GM18519 (cell line): Measurements from ENCODE around the gene CCDC8.
"Not testable (repeated sequence)": the region's sequence is repeated elsewhere in the genome, so short reads cannot be mapped to it uniquely, and the experiment has no call there.

Source experiments
- ATAC-seq: cut with Tn5 transposase; IDR thresholded peaks from one replicate; pipeline ENCODE4 v1.9.1; 2021; ENCODE audit warnings: mild to moderate bottlenecking, moderate library complexity; ENCODE audit not compliant: unreplicated experiment, low FRiP score

The CCDC8 gene

DNA sequence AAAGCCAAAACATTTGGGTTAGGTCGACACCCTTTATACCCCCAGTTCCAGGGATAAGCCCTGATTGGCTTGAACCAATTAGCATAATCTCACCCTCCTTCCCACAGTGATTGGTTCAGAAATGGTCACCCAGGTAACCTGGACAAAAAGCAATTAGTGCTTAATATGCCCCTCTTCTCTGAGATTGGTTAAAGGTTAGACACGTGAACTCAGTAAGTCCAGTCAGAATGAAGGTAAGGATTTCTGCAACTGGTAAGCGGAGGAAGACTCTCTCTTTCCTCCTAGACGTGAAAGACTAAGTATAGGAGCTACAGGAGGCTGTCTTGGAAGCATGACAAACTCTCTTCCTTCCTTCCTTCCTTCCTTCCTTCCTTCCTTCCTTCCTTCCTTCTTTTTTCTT lies 16.6 kb upstream of the CCDC8 start:
- no peak for ATAC-seq

DNA sequence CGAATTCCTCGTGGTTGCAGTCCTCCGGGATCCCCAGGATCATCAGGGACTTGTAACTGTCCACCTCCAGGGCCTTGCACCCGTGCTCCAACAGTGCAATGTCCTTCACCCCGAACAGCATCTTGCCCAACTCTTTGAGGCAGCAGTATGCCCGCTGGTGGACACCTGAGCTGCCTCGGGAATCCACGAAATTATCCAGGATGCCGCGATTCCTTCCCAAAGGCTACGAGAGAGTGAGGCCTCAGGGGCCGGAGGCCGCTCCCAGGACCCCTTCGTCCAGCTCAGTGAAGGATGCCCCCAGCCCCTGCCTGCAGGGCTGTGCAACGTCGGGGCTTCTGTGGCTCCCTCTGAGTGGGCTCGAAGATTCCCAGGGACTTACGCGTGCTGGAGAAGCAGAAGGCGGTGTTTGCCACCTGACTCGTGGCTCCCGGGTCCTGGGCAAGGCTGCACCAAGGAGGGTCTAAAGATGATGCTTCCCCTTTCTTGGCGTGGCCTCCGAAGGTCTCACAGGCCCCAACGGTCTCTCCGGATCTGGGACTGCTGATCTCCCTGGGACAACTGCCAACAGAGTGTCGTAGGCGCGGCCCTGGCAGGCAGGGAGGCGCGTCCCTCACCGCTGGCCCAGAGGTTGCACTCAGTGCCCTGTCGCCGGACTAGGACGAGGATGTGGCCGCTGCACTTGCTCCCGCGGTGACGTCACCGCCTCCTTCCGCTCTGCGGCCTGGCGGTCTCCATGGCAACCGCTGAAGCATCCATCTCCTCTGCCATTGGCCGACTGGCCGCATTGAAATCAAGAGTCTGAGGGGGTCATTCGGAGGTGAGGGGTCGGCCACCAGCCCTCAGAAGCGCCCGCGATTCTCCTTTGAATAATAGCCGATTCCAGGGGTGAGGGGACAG lies 15.1 kb upstream of the CCDC8 start, which contains the start of gene PNMA8C:
TSS of gene PNMA8C (minus strand) at position 698 of the 897 bp plus-strand sequence. CDS start at position 121, 577 bp downstream.
- ATAC-seq = no peak

DNA sequence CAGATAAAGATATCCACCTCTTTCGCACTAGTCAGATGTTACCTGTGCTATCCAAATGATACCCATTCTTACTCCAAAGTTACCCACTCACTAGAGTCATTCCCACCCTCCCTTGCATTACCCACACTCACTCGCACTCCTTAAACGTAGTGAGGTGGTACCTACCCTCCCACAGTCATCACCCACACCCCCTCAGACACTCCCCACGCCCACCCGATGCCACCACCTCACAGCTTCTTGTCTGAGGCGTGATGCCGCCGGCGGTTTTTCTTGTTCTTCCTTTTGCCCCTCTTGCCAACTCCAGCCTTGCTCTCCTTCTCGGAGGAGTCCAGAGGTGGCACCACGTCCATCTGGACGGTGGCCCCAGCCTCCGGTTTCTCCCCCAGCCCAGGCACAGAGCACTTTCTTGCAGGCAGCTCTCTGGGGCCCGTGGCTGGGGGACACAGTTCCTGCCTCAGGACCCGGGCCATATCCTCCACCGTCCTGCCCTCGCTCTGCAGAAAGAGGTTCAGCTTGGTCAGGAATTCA lies 14.2 kb upstream of the CCDC8 start:
- ATAC-seq = no peak

DNA sequence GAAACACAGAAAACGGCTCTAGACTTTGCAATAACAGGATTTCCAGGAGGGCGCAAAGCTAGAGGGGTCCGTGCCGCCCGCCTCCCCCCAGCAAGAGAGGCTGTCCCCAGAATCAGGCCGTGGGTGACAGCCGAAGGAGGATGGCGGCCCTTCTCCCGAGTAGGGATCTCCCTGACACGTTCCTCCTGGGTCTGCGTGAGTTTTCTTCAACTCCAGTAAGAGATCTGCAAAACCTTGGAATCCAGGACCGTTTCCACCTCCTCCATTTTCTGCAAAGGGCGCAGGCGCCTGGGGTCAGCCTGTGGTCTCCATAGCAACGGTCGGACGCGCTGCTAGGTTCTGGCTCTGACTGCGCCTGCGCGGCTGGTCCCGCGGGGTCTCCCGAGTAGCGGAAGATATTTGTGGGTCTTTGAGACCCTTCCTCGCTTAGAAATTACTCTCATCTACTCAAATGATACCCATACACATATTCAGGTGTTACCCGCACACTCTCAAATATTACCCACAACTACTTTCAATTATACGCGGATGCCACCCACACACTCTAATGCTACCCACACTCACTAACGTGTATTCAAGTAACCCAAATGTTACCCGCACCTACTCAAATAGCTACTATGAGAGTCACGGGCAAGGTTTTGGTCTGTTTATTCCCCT lies 13.3 kb upstream of the CCDC8 start:
- no peak for ATAC-seq

DNA sequence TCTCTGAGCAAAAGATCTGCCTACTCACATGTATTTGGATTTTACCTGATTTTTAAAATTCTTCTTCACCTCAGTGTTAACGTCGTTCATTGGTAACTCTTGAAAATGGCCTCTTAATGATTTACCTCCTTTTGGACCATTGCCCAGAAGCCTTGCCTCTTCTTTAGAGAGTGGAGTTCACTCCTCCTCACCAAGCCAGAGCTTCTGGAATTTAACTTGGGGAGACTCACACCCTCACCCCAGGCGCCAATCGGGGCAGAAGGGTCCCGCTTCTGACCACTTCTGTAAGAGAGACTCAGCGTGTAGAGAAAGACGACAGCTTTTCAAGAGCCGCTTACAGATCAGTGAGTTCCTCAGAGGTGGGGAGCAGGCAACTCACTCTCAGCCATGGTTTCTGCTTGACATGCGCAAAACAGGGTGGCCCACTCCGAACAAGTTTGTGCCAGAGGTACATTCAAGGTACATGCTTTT lies 12.7 kb upstream of the CCDC8 start:
- no peak for ATAC-seq

DNA sequence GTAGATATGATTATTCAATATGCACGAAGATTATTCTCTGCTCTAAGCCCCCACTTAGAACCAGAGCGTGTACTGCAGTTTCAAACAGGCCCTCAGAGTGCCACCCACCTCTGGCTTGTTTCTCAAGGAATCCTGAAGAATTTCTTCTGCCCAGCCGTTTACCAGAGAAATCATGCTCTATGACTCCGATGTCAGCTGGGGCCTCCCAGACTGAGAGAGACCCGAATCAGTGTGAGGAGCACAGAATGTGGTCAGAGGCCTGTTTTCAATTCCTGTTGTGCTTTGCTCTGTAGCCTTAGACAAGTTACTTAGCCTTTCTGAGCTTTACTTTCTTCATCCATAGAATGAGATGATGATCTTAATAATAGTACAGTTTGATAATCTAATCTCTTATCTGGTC lies 9.8 kb upstream of the CCDC8 start:
- no peak for ATAC-seq

DNA sequence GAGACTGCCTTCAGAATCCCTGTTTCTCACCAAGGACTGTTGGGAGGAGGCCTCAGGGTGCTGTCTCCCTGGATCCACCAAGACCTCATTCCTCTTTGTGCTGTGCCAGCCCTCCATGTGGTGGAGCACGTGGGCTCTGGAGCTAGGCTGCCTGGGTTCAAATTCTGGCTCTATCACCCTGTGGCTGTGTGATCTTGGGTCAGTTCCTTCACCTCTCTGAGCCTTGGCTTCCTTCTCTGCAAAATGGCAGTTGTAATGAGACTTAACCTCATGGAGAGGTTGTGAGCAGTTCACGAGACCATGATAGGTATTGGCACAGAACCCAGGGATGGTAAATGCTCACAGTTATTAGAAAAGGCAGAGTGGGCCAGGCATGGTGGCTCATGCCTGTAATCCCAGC lies 9.0 kb upstream of the CCDC8 start:
- ATAC-seq = no peak

DNA sequence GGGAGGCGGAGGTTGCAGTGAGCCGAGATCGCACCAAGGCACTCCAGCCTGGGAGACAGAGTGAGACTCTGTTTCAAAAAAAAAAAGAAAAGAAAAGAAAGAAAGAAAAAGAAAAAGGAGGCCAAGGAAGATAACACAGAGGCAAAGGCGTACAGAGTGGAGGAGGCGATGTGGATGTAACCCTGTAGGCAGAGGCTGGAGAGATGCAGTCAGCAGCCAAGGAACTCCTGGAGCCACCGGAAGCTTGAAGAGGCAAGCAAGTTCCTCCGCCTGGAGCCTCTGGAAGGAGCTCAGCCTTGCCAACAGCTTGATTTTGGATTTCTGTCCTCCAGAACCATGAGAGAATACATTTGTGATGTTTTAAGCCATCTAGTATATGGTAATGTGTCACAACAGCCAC lies 6.7 kb upstream of the CCDC8 start:
- no peak for ATAC-seq

DNA sequence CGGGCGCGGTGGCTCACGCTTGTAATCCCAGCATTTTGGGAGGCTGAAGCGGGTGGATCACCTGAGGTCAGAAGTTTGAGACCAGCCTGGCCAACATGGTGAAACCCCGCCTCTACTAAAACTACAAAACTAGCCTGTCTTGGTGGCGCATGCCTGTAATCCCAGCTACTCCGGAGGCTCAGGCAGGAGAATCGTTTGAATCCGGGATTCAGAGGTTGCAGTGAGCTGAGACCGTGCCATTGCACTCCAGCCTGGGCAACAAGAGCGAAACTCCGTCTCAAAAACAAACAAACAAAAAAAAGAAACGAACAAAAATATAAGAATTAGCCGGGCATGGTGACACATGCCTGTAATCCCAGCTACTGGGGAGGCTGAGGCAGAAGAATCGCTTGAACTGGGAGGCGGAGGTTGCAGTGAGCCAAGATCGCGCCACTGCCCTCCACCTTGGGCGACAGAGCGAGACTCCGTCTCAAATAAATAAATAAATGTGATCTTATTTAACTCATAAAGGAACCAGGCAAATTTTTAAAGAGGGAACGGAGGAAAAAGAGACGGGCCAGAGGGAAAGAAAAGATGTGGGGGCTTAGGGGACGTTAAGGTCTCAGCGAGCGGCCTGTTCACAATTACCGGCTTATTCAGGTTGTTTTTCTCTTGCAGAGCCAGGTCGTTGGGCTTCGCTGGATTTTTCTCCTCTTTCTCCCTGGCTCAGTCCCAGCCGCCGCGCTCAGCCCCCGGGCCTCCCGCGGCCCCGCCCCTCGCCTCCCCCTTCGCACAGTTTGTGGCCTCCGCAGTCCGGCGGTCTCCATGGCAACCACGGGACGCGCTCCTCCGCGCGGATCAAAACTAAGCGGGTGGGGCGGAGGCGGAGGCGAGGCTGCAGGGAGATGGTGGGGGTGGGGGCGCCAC lies 2.7 kb upstream of the CCDC8 start:
- ATAC-seq = not testable (repeated sequence)

DNA sequence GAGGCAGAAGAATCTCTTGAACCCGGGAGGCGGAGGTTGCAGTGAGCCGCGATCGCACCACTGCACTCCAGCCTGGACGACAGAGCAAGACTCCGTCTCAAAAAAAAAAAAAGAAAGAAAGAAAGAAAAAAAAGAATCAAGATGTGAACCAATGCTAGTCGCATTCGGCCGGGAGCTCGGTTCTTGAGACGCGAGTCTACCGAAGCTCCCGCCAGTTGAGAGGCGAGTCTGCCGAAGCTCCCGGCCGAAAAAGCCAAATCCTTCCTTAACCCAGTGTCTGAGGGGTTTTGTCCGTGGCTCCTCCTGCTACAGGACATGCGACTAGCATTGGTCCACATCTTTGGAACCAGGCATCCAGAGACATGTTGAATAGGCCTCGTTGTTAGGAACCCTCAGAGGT lies 1.5 kb upstream of the CCDC8 start:
- ATAC-seq = not testable (repeated sequence)

DNA sequence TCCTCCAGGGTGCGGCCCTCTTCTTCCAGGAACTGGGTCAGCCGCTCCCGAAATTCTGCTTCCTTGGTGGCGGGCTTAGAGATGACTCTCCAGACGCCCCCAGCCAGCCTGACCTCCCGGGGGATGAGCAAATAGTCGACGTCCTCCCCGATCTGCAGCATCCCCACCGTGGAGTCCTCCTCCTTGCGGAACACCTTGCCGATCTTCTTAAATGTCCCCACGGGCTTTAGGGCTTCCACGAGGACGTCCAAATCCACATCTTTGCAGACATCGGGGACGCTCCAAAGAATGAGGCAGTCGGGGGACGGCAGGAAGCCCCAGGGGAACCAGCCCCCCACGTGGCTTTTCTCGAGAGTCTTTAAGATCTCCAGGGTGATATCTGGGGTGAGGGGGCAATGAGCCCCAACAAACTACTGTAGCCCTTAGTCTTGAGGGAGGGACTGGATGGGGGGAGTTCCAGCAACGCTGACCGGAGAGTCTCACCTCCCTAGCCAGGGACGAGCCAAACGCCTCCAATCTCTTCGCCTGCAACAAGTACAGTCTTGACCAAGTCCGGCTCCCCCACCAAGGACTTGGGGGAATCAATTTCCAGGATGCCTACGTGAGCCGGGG lies 608 bp downstream of the CCDC8 start:
- no peak for ATAC-seq

DNA sequence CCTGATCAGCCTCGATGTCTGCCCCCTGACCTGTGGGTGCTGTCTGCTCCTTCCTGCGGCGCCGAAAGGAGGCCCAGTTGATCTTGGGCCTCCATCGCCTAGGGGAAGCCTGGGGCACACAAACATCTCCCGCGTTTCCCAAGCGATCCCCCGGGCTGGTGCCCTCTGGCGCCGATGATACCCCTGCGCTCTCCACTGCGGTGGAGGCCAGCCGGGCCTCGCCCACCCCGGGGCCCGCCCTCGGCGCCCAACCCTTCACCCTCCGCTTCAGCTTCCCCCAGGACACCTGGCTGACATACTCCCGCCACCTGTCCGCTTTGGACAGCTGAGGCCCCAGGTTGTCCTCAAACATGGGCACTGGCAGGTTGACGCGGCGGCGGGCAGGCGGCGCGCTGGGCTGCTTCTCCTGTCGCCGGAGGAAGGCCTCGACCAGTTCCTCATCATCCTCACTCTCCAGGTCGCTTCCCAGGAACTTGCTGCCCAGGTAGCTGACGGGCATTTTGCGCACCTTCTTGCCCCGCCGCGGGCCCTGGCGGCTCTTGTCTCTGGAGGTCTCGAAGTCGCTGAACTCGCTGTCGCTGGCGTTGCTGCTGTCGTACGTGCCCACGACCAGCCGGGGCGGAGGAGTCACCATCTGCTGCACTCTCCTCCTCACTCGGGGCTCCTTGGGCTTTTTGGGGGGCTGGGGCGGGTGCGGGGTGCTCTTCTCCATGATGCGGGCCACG lies 1.3 kb downstream of the CCDC8 start:
- no peak for ATAC-seq

DNA sequence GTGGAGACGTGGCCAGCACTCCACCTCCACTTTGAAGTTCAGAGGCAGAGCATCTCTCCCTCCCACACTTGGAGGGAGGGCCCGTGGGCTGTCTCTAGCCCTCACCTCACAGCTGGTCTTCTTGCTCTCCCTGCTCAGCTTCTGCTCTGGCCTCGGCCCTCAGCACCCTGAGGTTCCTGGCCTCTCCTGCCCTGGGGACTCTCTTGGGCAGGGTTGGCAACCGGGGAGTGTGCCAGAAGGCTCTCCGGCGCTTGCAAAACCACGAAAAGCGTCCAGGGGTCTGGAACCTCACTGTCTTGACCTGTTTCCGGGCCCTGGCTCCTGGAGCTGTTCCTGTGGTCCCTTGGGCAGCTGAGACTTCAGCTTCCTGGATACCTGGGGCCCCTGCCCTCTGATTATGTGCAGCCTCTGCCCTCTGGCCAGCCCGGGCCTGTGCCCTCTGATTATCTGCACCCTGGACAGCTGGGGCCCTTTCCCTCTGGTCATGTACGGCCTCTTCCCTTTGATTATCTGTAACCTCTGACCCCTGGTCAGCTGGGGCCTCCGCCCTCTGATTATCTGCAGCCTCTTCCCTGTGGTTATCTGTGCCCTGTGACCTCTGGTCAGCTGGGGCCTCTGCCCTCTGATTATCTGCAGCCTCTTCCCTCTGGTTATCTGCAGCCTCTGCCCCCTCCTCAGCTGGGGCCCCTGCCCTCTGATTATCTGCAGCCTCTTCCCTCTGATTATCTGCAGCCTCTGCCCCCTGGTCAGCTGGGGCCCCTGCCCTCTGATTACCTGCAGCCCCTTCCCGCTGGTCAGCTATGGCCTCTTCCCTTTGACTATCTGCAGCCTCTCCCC lies 2.1 kb downstream of the CCDC8 start:
- no peak for ATAC-seq

DNA sequence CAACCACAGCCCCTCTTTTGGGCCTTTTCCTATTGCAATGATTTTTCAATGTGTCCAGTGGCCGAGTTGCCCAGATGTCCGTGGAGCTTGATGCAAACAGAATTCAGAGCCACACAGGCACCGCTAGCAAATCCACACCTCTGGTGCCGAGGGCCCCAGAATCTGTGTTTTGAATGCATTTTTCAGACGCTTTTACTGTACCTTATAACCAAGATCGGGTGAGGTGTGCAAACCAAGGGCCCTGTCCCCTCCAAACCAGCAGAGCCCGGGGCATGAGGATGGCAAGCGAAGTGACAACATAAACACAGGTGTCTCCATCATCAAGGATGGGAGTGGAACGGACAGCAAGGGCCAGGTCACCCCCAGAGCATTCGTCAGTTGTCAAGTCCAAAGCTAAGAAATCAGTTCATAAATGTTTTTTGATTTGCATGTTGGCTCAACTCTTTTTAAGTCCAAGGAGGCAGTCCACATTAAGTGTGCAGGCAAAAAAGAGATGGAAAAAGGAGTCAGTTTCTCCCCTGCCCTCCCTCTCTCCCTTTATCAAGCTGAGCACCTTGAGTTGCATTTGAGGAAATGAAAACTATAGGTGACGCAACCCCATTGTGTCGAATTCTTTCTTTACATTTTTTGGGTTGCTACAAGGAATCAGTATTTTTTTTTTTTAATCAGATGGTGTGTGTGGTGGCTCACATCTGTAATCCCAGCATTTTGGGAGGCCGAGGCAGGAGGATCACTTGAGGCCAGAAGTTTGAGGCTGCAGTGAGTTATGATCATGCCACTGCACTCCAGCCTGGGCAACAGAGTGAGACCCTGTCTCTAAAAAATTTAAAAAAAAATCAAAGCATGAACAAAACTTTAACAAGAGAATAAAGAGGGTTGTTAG lies 2.9 kb downstream of the CCDC8 start:
- ATAC-seq = no peak

DNA sequence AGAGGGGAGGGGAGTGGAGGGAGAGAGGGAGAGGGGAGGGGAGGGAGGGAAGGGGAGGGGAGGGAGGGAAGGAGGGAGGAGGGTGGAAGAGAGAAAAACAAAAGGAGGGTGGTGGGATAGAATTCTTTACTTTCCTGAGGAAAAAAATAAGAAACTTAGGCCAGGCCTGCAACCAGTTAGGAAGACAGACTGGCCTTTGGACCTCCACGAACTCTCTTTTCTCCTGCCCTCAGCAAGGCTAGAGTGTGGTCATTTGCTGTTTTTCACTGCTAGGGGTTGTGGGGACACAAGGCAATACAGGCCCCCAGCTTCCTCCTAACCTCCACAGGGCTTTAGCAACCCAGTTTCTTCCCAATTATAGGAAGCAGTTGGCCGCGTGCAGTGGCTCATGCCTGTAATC lies 4.2 kb downstream of the CCDC8 start:
- no peak for ATAC-seq

DNA sequence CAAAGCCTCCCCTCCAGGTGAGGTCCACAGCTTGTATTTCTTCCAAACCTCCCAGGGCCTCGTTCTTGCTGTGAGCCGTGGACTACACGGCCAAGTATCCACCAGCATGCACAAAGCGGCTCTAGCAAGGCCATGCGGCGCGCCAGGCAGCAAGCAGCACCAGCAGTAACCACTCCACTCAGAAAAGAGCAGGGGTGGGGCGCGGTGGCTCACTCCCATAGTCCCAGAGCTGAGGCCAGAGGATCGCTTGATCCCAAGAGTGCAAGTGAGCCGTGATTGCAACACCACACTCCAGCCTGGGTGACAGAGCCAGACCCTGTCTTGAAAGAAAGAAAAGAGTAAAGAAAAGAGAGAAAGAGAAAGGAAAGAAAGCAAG lies 4.7 kb downstream of the CCDC8 start:
- ATAC-seq = no peak

DNA sequence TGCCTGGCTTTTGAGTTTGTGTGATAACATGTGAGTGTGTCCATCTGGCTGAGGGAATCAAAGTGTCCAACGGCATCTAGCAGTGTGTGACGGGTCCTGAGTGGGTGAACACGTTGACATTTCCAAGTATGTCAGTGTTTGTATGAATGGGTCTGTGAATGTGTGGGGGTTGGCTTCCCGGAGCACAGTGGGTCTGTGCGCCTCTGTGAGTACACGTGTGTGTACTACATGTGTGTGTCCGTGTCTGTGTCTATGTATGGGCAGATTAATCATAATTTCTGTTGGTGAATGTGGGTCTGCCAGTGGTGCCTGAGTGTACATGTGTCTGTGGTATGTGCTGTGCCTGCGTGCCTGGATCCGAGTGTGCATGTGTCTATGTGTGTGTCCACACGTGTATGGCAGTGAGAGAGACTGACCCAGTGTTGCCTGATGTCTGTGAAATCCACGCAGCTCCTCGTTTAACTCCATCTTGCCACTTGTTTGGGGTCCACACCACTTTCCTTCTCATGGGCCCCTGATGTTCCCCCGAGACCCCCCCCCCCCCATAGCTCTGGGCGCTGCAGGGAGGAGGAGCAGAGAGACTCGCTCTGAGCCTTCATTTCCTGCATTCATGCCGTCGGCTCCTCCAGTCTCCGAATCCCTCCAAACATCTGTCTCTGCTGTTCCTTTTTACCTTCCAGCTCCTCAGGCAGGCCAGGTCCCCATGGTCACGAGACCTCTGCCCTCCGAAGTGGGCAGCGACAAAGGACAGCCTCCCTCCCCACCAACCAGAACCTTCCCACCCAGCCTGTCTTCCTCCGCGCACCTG lies 5.3 kb downstream of the CCDC8 start:
- ATAC-seq = no peak
